Measurements from ENCODE around the gene GSE1.
A peak's percentile ranks its signal among the peaks of the same experiment; 100 is the strongest.

Gene GSE1

DNA sequence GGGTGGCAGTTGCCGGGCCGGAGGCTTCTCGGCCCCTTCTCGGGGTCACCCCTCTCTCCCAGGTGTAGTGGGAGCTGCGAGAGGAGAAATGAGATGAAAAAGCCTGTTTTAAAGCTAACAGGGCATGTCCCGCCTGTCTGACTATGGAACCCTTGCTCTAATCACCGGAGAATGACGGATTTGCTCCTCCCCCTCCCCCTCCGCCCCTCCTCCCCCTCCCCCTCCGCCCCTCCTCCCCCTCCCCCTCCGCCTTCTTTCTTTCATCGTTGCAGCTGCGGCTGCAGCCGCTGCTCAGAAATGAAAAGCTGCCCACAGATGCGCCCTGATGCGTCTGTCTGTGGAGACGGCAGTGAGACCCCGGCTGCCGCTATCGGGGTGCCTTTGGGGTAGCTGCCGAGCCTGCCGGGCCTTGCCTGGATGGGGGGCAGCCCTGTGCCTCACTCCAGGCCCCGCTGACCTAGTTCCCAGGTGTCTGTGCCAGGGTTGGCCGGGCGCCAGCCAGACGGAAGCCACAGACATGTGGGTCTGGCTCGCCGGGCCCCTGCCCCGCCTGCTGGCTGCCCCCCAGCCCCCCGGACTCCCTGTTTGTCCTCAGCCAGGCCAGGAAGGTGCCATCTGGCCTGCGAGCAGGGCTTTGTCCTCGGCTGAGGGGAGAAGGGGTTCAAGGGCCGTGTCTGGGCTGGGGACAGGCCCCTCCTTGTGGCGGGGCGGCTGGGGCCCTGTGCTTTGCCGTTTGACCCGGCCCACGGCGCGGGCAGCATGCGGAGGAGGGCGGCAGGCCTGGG, 37.9 kb downstream of the GSE1 start:
- peak in 1 of 2 experiments; percentile 14 for DNase-seq

DNA sequence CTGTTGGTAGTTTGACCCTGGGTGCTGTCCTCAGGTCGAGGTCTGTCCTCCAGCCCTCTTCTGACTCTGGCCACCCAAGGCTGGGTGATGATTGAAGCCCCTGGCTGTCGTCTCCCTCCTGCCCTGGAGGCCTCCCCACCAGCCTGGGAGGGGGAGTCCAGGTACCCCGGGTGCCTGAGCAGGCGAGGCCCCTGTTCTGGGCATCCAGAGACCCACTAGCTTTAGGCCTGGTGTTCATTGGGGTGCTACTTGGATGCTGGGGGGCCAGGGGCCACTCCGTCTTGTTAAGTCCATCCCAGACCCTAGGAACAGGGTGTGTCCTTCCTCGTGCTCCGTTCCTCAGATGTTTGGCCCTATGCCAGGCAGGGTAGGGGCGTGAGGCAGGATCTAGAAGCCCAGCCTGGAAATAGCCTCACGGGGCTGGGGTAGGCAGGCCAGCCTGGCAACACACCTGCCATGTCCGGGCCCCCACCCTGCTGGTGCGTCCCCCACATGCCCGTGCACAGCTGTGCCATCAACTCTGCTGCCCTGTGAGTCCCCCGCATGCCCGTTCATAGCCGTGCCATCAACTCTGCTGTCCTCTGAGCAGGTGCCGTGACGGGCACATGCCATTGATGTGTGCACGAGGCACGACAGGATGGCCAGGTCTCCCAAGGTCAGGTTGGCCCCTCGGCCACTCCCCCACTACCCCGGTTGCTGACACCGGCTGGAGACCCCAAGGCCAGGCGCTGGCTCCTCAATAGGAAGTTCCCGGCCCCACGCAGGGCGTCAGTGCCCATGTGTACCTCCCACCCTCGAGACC, 38.7 kb downstream of the GSE1 start:
- DNase-seq, result peak in 1 of 2 experiments; percentile 8

DNA sequence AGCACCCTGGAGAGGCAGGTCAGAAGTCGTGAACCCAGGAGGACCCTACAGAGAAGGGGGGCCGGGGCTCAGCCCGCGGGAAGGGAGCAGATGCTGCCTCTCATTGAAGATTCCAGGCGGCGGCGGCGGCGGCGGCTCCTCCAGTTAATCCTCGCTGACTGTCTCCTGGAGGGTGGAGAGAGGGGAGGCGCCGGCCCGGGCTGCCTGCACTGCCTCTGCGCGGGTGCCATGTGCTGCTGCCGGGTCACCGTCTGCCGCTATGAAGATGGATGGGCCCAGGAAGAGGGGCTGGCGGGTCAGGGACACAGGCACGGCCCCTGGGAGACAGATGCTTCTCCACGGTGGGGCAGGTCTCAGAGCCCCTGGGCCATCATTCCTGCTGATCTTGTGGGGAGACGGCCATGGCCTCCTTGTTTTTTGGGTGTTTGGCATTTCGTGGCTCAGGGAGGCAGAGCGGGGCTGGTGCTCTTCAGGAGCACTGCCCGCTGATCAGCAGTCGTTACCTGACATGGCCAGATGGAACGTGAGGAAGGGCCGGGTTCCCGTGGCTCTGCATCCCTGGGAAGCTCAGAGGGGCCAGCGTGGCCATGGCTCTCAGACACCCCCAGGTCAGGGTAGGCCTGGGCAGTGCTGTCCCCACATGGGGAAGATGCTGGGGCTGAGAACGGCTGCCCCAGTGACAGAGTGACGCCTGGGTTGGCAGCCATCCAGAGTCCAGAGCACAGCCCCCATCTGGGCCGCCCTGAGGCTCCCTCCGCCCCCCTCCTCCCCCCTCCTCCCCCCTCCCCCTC, 39.5 kb downstream of the GSE1 start:
- DNase-seq, result peak; percentile 21 to 45

DNA sequence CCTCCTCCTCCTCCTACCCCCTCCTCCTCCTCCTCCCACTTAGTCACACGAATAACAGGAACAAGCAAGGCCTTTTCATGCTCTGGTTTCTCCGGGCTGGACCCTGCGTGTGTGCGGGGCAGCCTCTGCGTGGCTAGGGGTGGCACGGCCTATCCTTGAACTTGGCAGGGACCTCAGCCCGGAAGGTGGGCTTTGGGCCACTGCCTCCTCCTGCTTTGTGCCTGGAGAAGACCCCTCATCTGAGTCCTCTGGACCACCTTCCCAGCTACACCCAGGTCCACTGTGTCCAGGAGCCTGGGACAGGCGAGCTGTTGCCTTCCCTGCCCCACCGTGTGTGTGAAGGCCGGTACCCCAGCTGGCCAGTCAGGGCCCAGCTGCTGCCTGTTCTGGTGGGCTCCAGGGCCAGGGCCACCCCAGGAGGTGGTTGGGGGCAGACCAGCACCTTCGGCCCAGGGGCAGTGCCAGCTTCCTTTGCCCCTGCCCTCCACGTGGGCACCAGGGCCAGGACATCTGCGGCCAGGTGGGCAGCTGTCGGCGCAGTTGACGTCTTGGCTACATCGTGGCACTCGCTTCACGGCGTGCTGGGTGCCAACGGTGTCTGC, 40.3 kb downstream of the GSE1 start:
- DNase-seq, result no peak

DNA sequence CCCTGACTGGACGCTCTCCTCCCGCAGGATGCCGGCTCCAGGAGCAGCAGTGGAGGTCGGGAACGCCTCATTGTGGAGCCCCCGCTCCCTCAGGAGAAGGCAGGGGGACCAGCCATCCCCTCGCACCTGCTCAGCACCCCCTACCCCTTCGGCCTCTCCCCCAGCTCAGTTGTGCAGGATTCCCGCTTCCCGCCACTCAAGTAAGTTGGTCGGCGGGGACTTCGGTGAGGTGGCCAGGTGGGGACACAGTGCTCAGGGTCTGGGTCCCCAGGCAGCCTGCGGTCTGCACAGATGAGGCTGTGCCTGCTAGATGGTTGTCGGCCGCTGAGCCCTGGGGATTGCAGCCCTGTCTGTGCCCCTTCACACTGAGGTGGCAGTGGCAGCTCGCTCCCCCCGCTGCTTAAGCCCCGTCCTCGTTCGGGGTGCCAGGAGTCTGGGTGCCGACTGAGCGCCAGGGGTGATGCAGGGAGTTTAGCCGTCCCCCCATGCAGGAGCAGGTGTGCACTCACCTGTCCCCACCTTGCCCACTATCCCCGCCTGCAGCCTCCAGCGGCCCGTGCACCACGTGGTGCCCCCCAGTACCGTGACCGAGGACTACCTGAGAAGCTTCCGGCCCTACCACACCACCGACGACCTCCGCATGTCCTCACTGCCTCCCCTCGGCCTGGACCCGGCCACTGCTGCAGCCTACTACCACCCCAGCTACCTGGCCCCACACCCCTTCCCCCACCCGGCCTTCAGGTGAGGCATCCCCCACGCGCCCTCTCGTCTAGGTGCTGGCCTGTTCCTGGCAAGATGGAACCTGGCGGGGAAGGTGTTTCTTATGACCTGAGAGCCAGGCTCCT, 41.4 kb downstream of the GSE1 start:
- DNase-seq, result no peak

DNA sequence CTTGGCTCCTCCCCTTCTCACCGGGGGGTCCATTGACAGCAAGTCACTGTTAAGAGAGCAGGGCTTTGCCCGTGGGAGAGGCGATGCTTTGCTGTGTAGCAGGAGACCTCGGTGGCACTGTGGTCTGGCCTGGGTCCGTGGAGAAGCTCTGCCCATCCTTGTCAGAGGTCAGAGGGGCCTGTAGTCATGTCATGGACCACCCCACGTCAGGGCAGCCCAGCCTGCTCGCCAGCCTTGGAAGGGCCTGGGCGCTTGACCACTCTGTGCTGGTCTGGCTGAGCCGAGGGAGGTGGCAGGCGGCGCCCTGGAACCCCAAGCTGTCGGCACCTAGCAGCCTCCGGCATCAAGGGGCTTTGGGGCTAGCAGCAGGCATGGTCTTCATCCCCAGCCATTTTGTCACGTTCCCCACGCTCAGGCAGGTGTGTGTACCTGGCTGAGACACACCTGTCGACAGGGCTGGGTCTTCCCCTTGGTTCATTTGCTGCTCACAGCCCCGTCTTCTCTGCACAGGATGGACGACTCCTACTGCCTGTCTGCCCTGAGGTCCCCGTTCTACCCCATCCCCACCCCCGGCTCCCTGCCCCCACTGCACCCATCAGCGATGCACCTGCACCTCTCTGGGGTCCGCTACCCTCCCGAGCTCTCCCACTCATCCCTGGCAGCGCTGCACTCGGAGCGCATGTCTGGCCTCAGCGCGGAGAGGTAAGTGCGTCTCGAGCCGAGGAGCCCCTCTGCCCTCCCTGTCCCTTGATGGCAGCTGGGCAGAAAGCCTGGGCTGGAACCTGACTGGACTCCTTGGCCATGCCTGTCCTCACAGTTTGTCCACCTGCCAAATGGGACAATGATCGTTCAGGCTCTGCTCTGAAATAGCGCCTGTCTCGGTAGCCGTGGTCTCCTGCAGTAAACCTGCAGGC, 42.4 kb downstream of the GSE1 start:
- DNase-seq, result no peak

DNA sequence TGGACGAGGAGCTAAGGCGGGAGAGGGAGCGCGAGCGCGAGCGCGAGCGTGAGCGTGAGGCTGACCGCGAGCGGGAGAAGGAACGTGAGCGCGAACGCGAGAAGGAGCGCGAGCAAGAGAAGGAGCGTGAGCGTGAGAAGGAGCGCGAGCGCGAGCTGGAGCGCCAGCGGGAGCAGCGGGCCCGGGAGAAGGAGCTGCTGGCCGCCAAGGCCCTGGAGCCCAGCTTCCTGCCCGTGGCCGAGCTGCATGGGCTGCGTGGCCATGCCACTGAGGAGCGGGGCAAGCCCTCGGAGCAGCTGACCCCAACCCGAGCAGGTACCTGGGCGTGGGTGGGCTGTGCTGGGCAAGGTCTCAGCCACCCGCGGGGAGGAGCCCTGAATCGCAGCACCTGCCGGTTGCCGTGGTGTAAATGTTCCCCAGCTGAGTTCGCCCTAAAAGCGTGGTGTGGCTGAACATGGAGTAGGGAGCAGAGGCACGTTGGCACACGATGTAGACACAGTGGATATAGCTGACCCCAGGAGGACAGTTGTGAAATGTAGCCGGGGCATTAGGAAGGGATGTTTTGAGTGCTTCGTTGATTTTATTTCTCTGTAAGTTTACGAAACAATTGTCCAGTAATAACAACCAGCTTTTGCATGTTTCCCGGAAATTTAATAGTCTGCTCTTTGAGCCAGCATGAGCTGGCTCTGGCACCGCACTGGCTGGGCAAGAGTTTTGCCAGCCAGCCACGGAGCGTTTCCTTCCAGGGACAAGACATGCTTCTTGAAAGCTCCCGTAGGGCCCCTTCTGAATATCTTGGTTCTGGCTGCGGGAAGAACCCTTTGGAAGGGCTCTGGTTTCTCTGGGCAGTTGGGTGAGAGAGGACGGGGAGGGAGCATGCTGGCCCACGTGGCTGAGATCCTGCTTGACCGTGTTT, 43.5 kb downstream of the GSE1 start:
- no peak for DNase-seq

DNA sequence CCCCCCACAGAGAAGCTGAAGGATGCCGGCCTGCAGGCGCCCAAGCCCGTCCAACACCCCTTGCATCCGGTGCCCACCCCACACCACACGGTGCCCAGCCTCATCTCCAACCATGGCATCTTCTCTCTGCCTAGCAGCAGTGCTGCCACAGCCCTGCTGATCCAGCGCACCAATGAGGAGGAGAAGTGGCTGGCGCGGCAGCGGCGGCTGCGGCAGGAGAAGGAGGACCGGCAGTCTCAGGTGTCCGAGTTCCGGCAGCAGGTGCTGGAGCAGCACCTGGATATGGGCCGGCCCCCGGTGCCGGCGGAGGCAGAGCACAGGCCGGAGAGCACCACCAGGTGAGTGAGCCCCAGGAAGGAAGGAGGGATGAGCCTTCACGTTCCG, 44.1 kb downstream of the GSE1 start:
- DNase-seq, result no peak

DNA sequence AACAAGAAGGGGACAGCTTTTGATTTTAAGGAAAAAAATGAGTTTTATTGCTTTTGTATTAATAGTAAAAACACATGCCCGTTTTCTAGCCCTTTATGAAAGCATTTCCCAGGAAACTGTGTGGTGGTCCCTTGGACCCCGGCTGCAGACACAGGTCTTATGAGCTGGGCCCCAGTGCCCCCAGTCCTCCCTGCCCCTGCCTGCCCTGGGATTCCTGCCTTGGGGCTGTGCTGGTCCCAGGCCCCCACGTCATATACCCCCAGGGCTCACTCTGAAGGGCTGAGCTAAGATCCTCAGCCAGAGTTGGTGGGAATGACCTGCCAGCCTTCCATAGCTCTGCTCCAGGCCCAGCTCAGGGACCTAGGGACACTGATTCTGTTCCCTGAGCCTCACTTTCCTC, 44.9 kb downstream of the GSE1 start:
- DNase-seq, result no peak

DNA sequence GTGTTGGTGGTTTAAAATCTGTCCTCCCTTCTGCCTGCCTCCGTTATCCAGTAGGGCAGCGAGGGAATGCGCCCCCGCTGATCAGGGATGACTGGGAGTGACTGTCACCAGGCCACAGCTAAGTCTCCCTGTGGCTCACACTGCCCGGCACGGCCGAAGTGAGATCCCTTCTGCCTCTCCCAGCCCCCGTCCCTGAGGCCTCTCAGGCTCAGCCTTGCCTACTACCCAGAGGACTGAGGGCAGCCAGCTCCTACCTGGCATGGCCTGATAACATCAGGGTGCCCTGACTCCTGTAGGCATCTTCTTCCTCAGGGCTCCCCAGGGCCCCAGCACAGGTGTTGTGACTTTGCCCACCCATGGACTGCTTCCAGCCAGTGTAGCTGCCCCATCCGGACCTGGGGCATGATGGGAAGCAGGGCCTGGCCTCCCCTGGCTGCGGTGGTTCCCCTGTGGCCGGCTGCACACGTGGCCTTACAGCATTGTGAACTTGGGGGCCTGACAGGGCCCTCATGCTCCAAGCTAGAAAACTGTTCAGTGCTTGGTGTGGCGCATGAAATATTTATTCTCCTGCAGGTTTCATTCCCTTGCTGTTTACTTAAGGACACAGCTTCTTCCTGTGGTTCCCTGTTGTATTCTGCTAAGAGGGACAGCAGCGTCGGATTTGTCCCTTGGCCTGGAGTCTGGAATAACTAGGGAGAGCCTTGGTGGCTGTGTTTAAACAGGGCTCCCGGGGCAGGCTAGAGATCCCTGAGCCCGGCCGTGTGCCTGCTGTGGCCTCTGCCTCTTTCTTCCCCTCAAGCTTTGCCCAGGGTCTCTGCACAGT, 45.6 kb downstream of the GSE1 start:
- no peak for DNase-seq

DNA sequence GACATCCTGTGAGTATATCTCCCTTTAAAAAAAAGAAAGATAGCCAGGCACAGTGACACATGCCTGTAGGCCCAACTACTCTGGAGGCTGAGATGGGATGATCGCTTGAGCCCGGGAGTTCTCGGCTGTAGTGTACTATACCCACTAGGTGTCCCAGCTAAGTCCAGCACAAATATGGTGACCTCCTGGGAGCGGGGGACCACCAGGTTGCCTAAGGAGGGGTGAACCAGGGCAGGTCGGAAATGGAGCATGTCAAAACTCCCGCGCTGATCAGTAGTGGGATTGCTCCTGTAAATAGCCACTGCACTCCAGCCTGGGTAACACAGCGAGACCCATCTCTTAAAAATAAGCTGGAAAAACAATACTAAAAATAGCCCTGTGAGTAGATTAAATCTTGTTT, 46.2 kb downstream of the GSE1 start:
- DNase-seq, result no peak

DNA sequence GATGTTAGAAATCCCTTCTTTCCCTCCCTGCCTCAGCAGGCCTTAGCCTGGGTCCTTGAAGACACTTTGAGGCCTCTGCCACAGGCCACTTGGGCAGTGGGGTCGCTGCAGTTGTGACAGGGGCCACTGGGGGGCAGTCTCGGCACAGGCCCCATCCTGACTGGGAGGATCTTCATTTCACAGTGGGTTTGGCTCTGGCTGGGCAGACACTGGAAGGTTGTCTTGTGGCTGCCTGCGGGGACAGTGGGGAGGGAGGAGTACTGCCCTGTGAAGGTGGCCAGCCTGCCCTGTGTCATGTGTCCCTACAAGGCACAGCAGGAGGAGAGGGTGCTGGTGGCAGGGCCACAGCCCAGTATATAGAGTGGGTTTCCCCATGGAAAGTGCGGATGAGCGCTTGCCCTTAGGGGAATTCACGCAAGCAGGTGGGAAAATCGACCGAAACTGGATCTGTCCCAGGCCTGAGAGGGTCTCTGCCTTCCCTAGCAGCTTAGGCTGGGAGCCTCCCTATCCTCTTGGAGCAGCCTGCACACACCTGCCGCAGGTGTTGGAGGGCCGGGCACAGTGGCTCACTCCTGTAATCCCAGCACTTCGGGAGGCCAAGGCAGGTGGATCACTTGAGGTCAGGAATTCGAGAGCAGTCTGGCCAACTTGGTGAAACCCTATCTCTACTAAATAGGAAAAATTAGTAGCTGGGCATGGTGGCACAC, 46.8 kb downstream of the GSE1 start:
- peak in 1 of 2 experiments; percentile 26 for DNase-seq

DNA sequence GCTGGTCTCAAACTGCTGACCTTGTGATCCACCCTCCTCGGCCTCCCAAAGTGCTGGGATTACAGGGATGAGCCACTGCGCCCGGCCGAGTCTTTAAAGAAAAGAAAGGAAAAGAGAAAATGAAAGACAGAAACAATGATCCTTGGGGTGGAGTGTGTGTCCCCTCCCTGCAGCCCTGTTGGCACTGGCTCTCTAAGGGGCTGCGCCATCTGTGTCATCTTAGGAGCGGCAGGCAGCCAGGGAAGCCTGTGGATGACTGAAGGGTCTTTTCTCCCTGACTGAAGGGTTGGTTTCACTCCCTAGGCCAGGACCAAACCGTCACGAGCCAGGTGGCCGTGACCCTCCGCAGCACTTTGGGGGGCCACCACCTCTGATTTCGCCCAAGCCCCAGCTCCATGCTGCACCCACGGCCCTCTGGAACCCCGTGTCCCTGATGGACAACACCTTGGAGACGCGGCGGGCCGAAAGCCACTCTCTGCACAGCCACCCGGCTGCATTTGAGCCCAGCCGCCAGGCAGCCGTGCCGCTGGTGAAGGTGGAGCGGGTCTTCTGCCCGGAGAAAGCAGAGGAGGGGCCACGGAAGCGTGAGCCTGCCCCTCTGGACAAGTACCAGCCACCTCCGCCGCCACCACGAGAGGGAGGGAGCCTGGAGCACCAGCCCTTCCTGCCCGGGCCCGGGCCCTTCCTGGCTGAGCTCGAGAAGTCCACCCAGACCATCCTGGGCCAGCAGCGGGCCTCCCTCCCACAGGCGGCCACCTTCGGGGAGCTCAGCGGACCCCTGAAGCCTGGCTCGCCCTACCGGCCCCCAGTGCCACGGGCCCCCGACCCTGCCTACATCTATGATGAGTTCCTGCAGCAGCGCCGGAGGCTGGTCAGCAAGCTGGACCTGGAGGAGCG, 48.0 kb downstream of the GSE1 start:
- no peak for DNase-seq

DNA sequence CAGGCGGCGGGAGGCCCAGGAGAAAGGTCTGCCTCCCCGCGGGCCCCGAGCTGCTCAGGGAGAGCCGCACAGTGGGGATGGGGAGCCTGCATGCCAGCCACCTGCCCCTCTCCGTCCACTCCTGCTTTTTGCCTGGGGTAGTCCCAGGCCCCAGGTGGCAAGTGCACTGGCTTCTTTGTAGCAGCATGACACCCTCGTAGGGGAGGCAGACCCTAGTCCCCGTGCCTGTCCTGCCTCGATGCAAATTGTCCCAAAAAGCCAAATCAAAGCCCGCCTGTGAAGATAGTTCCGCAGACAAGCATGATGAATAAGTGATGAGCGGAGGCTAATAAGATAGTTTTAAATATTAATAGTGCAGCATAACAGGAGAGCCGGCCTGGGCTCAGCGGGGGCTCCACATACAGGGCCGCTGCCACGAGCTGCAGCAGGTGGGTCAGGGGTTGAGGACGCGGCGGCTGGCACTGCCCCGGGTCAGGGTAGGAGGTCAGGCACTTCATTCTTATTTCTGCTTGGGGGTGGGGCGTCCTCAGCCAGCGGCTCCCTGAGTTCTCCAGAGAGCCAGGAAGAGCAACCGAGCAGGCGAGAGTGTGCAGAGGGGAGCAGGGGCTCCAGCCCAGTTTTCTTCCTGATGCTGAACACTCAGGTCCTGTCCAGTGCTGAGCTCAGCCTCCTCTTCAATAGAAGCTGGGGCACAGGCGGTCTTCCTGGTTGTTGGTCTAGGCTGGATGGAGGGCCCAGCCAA, 48.8 kb downstream of the GSE1 start:
- no peak for DNase-seq

DNA sequence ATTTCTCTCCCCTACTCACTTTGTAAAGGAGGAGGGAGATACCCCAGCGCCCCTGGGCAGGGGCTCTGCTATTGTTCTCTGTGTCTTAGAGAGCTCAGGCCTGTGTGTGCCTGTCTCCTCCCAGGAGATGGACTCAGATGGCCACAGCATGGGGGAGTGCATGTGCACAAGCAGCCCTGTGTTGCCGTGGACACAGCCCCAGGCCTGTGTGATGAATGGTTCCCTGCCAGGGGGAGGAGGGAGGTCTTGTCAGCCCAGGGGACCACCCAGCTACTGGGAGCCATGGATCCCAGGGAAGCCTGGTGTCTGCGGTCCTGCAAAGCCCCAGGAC, 49.3 kb downstream of the GSE1 start:
- DNase-seq, result no peak

DNA sequence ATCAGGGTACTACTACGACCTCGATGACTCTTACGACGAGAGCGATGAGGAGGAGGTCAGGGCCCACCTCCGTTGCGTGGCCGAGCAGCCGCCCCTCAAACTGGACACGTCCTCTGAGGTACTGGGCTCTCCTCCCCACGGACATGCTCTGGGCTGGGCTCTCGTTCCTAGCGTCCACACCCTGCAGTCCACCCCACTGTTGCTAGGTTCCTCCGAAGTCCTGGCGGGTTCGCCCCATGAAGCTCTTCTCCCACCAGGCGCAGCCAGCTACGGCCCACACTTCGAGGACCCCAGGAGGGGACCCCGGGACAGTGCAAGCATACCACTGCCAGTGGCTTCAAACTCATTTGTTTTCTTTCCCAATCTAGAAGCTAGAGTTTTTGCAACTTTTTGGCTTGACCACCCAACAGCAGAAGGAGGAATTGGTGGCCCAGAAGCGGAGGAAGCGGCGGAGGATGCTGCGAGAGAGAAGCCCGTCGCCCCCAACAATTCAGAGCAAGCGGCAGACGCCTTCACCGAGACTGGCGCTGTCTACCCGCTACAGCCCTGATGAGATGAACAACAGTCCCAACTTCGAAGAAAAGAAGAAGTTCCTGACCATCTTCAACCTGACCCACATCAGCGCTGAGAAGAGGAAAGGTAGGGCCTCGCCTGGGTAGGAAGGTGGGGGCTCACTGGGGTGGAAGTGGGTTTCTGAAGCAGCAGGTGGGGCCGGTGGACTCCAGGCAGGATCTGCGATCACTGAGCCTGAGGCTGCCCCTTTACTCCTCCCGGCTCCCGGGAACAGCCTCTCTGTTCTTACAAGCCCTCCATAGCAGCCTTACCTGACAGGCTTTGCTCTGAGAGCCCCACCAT, 50.1 kb downstream of the GSE1 start:
- DNase-seq, result no peak

All from NCI-H446 (cell line).